Midbrain (tissue), 1 donor: ENCODE data around the gene PEAK1.

Experiments
- DNase-seq: peaks from one replicate; lab custom pipeline; 2025; lab: John Stamatoyannopoulos, UW

PEAK1 gene

GRCh38 chr15:77419836-77420609 lies at the start of gene PEAK1:
Gene PEAK1 (minus strand): TSS chr15:77420104. CDS start chr15:77181926, 238,178 bp downstream.
- DNase-seq, result peak; percentile 96

- no peak for DNase-seq
Measured at GRCh38 chr15:77468896-77469295, 49.0 kb upstream of the PEAK1 start.

GRCh38 chr15:77466521-77466920 lies 46.6 kb upstream of the PEAK1 start:
- no peak for DNase-seq

- DNase-seq, result no peak
Measured at GRCh38 chr15:77464129-77464865, 44.4 kb upstream of the PEAK1 start.

- DNase-seq, result no peak
Measured at GRCh38 chr15:77461486-77461885, 41.6 kb upstream of the PEAK1 start.

GRCh38 chr15:77459031-77459430 lies 39.1 kb upstream of the PEAK1 start:
- no peak for DNase-seq

GRCh38 chr15:77457905-77458265 lies 38.0 kb upstream of the PEAK1 start:
- no peak for DNase-seq

GRCh38 chr15:77457191-77457904 lies 37.4 kb upstream of the PEAK1 start:
- no peak for DNase-seq

GRCh38 chr15:77456746-77457145 lies 36.8 kb upstream of the PEAK1 start:
- DNase-seq, result no peak

GRCh38 chr15:77455696-77456321 lies 35.9 kb upstream of the PEAK1 start:
- no peak for DNase-seq

- DNase-seq, result no peak
Measured at GRCh38 chr15:77454951-77455350, 35.0 kb upstream of the PEAK1 start.

- no peak for DNase-seq
Measured at GRCh38 chr15:77454265-77454664, 34.4 kb upstream of the PEAK1 start.

GRCh38 chr15:77446840-77447390 lies 27.0 kb upstream of the PEAK1 start:
- DNase-seq, result no peak

GRCh38 chr15:77440378-77440999 lies 20.6 kb upstream of the PEAK1 start:
- no peak for DNase-seq

GRCh38 chr15:77437264-77437663 lies 17.4 kb upstream of the PEAK1 start:
- DNase-seq, result no peak

- no peak for DNase-seq
Measured at GRCh38 chr15:77436822-77437221, 16.9 kb upstream of the PEAK1 start.

- DNase-seq, result no peak
Measured at GRCh38 chr15:77430652-77431051, 10.7 kb upstream of the PEAK1 start.

GRCh38 chr15:77430213-77430612 lies 10.3 kb upstream of the PEAK1 start:
- DNase-seq, result no peak

GRCh38 chr15:77426871-77427270 lies 7.0 kb upstream of the PEAK1 start:
- no peak for DNase-seq

GRCh38 chr15:77426377-77426776 lies 6.5 kb upstream of the PEAK1 start:
- DNase-seq, result no peak

GRCh38 chr15:77425104-77425503 lies 5.2 kb upstream of the PEAK1 start:
- no peak for DNase-seq

GRCh38 chr15:77421370-77421700 lies 1.4 kb upstream of the PEAK1 start:
- no peak for DNase-seq
